Upper lobe of right lung (tissue), 1 donor: Measurements from ENCODE around the gene A1BG. TPM values are rescaled to one million over a fixed set of nuclear protein-coding genes. Genes with fewer than 3 reads are reported as not detected.
A peak's percentile ranks its signal among the peaks of the same experiment; 100 is the strongest.

Experiments
- ATAC-seq: fragments of 200-7000 bp; cut with Tn5 transposase; one replicate; pipeline ENCODE4 v1.9.1; 2020; ENCODE audit warnings: mild to moderate bottlenecking, moderate library complexity
- DNase-seq: peaks from one replicate; pipeline ENCODE4 v3.0.0-alpha.2; 2020
- H3K27ac ChIP-seq: fragments of 200-600 bp; one replicate; pipeline ENCODE4 v1.8.0; 2022
- H3K27me3 ChIP-seq: fragments of 200-600 bp; one replicate; pipeline ENCODE4 v1.8.0; 2022; ENCODE audit warnings: mild to moderate bottlenecking
- H3K36me3 ChIP-seq: fragments of 200-600 bp; one replicate; pipeline ENCODE4 v1.8.0; 2022
- H3K4me1 ChIP-seq: fragments of 200-600 bp; one replicate; pipeline ENCODE4 v1.8.0; 2022
- H3K4me3 ChIP-seq: fragments of 200-600 bp; one replicate; pipeline ENCODE4 v1.8.0; 2022; ENCODE audit warnings: mild to moderate bottlenecking
- H3K9me3 ChIP-seq: fragments of 200-600 bp; one replicate; pipeline ENCODE4 v1.8.0; 2022
- intact Hi-C: fragments of 100-400 bp; cut with DNase I; formaldehyde crosslinking; loops from one replicate; pipeline ENCODE4 v1.11.0; 2022
- total RNA-seq: library from RNA; stranded (reverse); fragmentation: NEBNext Ultra II Directional; extraction: Animal tissue kit (Norgen Biotek cat#: 25700); gene quantifications from one replicate; pipeline ENCODE4 v1.2.1, GENCODE V29; 2021
- TF ChIP-seq, protein P1 (sequence below): fragments of 200-600 bp; IDR thresholded peaks from one replicate; pipeline ENCODE4 v1.8.0; 2022; ENCODE audit warnings: antibody characterized with exemption
- donor health status: DM: no; HTN: yes; CAD: no; lungs with severe emphysema.

The A1BG gene
- total RNA-seq, 1 donor from 2014 or later: 12.7 TPM

DNA sequence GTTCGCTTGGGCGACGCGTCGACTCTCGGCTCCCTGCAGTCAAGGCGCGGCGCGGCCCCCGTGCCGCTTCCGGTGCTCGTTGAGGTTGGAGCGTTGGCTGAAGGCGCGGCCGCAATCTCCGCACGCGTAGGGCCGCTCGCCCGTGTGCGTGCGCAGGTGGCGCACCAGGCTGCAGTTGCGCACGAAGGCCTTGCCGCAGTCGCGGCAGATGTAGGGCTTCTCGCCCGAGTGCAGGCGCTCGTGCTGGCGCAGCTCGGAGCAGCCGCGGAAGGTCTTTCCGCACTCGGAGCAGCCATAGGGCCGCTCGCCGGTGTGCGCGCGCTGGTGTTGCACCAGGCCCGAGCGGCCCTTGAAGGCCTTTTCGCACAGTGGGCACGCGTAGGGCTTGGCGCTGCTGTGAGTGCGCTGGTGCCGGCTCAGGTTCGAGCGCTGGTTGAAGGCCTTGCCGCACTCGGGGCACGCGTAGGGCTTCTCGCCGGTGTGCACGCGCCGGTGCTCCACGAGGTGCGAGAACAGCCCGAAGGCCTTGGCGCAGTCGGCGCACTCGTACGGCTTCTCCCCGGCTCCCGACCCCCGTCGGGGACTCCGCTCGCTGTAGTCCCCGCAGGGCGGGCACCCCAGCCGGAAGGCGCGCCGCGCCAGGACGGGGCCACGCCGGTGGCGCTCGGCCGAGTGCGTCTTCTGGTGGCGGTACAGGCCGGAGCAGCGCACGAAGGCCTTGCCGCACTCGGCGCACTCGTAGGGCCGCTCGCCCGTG is 14.6 kb upstream of the A1BG start:
- Histone ChIP-seq H3K36me3 (no peaks in the 10 kb centered on the region), H3K9me3 (no peaks in the 10 kb centered on the region), H3K4me1 (no peaks in the 10 kb centered on the region), H3K27me3 (no peaks in the 10 kb centered on the region), H3K4me3 (no peak overlapping the region), H3K27ac (no peak overlapping the region)
- TF ChIP-seq, protein P1, sequence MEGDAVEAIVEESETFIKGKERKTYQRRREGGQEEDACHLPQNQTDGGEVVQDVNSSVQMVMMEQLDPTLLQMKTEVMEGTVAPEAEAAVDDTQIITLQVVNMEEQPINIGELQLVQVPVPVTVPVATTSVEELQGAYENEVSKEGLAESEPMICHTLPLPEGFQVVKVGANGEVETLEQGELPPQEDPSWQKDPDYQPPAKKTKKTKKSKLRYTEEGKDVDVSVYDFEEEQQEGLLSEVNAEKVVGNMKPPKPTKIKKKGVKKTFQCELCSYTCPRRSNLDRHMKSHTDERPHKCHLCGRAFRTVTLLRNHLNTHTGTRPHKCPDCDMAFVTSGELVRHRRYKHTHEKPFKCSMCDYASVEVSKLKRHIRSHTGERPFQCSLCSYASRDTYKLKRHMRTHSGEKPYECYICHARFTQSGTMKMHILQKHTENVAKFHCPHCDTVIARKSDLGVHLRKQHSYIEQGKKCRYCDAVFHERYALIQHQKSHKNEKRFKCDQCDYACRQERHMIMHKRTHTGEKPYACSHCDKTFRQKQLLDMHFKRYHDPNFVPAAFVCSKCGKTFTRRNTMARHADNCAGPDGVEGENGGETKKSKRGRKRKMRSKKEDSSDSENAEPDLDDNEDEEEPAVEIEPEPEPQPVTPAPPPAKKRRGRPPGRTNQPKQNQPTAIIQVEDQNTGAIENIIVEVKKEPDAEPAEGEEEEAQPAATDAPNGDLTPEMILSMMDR: no peak
- ATAC-seq (no peak), DNase-seq (no peak)
- intact Hi-C loops: no loop called here

DNA sequence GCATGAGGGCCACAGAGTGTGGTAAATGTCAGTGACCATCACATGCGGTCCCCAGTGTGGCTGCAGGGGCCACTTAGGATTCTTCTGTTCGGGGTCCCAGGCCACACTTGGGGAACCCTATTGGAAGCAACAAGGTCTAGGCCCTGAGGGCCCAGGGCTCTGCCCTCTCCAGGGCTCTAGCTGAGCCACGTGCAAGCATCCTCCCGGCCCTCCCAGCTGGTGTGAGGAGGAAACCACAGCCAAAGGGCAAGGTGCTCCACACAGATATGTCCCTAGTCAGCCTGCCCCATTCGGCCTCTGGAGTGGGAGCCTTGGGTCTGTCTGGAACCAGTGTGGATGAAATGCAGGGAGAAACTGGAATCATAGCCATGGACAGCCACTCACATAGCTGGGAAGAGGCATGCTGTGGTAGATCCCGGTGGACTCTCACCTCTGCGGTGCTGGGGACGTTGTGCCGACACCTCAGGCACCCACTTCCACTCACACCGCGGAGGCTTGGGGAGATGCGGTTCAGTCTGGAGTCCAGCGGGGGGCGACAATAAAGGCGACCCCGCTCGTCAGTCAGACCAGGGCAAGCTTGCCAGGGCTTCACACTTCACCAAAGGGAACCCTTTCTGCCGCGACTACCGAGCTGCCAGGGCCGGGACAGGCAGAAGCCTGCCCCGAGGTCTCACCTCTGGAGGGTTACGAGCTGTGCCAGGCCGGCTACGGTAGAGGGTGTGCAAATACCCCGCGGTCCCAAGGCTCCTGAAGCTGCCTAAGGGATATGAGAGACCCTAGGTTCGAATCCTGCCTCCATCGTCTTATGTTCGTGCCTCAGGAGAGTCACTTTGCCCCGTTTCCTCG is 13.5 kb upstream of the A1BG start:
- ATAC-seq (no peak), DNase-seq (no peak)
- Histone ChIP-seq H3K9me3 (no peaks in the 10 kb centered on the region), H3K4me3 (no peak overlapping the region), H3K27me3 (no peaks in the 10 kb centered on the region), H3K4me1 (peaks cover under 1% of the 10 kb centered on the region), H3K36me3 (no peaks in the 10 kb centered on the region), H3K27ac (no peak overlapping the region)
- TF ChIP-seq, protein P1: no peak
- intact Hi-C loops: no loop called here

DNA sequence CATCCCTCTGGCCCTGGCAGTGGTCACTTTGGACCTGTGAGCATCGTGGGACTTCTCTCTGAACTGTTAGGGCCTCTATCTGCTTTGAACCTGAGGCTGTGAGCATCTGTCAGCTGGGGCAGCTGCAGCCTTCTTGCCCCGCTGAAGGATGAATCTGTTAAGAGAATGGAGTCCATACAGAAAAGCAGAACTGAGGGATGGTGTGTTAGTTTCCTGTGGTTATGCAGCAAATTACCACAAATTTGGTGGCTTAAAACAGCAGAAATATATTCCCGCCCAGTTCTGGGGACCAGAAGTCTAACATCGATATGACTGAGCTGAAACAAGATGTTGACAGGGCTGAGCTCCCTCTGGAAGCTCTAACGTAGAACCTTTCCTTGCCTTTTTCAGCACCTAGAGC is 10.9 kb upstream of the A1BG start:
- intact Hi-C loops: no loop called here
- no peak overlapping the region for H3K4me3 ChIP-seq

DNA sequence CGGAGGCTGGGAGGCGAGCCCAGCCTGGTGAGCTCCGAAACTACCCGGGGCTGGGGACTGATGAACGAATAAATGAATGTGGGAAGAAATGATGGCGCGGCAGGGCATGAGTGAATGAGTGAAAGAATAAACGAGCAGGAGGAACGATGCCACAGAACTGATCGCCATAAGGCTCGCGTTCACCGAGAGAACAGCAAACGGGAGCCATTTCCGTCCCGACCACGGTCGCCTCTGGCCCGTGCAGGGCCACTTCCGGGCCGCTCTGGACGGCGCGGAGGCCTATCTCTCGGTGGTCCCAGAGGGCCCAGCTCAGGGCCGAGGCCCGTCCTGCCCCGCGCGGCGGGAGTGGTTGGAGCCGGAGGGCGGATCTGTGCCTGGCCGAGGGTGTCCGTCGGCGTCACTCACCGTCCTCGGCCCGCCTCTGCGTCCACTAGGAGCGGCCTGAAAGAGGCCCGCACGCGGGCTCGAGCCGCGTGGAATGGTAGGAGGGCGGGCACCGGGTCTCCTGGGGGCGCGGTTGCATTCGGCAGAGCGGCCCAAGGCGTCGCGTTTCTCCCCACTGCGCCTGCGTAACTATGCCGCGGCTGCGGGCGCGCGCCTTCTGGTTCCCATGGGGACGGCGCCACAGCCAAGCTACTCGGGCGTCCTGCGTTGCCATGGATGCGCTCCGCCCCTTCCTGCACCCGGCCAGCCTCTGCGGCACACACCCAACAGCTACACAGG is 9.1 kb upstream of the A1BG start, which contains the start of gene ZNF497:
TSS of gene ZNF497 (minus strand) at position 480 of the 723 bp plus-strand sequence. CDS start 5,116 bp downstream, outside the sequence.
- no peaks in the 10 kb centered on the region for H3K27me3 ChIP-seq
- H3K4me3 ChIP-seq: peak within 1 kb of the TSS; percentile 78
- H3K4me1 ChIP-seq: peaks cover 6% of the 10 kb centered on the region
- DNase-seq (peak; percentile 99), ATAC-seq (peak; percentile 95)
- no peaks in the 10 kb centered on the region for H3K36me3 ChIP-seq
- TF ChIP-seq, protein P1: no peak
- H3K27ac ChIP-seq: peak within 1 kb of the TSS; percentile 94
- no peaks in the 10 kb centered on the region for H3K9me3 ChIP-seq
- intact Hi-C loops: no loop called here

More for the DNA sequence above, 10.9 kb upstream of the A1BG start:
- Histone ChIP-seq H3K9me3 (no peaks in the 10 kb centered on the region), H3K27me3 (no peaks in the 10 kb centered on the region), H3K36me3 (no peaks in the 10 kb centered on the region), H3K27ac (no peak overlapping the region), H3K4me1 (peaks cover 6% of the 10 kb centered on the region)
- no peak for DNase-seq
- ATAC-seq: no peak
- TF ChIP-seq, protein P1: no peak

DNA sequence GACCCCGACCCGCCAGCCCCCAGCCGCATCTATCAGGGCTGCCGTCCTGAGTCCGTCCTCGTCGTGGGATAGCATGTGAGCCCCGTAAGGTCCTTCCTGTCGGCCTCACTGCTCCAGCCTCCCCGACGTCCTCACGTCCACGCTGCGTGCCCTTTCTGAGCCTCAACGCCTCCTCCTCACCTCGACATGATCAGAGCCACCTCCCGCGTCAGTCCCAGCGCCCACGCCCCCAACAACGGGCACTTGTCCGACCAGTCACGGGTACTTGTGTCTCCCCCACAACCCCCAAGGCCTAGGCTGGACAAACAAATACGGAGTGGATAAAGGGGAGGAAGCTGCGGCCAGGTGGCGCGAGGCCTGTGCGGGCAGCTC is 8.6 kb upstream of the A1BG start:
- Histone ChIP-seq H3K4me3 (peak overlapping the region; percentile 78), H3K36me3 (no peaks in the 10 kb centered on the region), H3K4me1 (peaks cover 6% of the 10 kb centered on the region), H3K27me3 (peaks cover 4% of the 10 kb centered on the region), H3K9me3 (no peaks in the 10 kb centered on the region), H3K27ac (peak overlapping the region; percentile 94)
- peak; percentile 86 for DNase-seq
- peak; percentile 42 for ATAC-seq
- TF ChIP-seq, protein P1: no peak
- intact Hi-C loops: no loop called here
